ENCODE data around the gene COCH.

COCH gene

DNA sequence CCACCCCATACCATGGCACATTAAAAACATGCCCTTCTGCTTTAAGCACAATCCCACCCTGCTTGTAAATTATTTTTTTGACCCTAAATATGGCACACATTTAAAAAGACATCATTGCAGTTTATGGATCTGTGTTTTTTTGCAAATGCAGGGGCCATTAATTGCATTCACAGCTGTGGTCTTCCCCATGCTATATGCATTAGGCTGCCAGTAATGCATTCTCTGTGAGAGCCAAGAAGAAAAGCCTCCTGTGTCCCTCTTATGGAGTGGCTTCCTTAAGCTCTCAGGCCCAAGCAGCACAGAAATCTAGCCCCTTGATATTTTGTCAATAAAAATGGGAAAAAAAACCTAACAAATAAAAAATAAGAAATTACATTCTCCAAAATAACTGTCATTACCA is 20.4 kb upstream of the COCH start:
- H3K36me3 Mint-ChIP-seq (ENCODE audit: low read depth) = no peaks in the 10 kb centered on the region
- no peak overlapping the region for H3K27ac Mint-ChIP-seq
- no peak for TF ChIP-seq CTCF (IDR thresholded peaks at IDR 0.05; ENCODE audit: unreplicated experiment in 3 of 3)
- no peak overlapping the region for H3K4me3 Mint-ChIP-seq
- H3K9me3 Mint-ChIP-seq = no peaks in the 10 kb centered on the region
- no peaks in the 10 kb centered on the region for H3K4me1 Mint-ChIP-seq
- H3K27me3 Mint-ChIP-seq (ENCODE audit: low read depth) = no peaks in the 10 kb centered on the region

GRCh38 chr14:30854492-30854891 is 19.9 kb upstream of the COCH start:
- no peaks in the 10 kb centered on the region for H3K9me3 Mint-ChIP-seq
- H3K4me1 Mint-ChIP-seq = no peaks in the 10 kb centered on the region
- H3K27me3 Mint-ChIP-seq (ENCODE audit: low read depth) = no peaks in the 10 kb centered on the region
- no peaks in the 10 kb centered on the region for H3K36me3 Mint-ChIP-seq (ENCODE audit: low read depth)
- no peak overlapping the region for H3K27ac Mint-ChIP-seq
- no peak overlapping the region for H3K4me3 Mint-ChIP-seq
- no peak for TF ChIP-seq CTCF (IDR thresholded peaks at IDR 0.05; ENCODE audit: unreplicated experiment in 3 of 3)

DNA sequence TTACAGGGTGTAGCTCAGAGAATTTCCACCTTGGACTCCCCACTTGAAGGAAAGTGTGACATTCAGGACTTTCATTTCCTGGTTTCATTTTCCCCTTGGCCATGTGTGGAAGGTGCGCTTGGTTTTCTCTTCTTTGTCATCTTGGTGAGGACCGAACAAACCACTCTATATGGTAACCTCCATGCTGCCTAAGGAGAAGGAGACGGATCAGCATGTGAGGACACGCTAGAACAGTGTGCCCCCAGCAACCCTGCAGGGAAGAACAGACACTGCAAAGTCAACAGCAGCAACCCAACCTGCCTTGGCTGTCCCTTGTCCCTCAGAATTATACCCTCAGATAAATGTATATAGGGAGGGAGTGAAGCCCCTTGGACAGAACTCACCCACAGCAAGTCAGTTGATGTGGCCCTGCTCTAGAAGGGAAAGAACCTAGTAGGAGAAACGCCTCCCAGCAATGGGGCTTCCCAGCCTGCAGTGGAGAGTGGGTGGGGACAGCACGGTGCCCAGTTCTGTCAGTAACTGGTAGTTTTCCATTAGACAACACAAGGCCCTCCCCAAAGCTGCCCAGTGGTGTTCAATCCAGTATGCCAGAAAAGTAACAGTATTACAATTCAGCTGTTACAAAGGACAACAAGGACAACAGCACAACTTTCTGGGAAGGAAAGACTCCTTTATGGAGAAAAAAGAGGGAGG is 18.9 kb upstream of the COCH start:
- Mint-ChIP-seq H3K4me3 (no peak overlapping the region), H3K9me3 (no peaks in the 10 kb centered on the region), H3K27me3 (ENCODE audit: low read depth) (no peaks in the 10 kb centered on the region), H3K36me3 (ENCODE audit: low read depth) (no peaks in the 10 kb centered on the region), H3K27ac (no peak overlapping the region), H3K4me1 (no peaks in the 10 kb centered on the region)
- no peak for TF ChIP-seq CTCF (IDR thresholded peaks at IDR 0.05; ENCODE audit: unreplicated experiment in 3 of 3)

DNA sequence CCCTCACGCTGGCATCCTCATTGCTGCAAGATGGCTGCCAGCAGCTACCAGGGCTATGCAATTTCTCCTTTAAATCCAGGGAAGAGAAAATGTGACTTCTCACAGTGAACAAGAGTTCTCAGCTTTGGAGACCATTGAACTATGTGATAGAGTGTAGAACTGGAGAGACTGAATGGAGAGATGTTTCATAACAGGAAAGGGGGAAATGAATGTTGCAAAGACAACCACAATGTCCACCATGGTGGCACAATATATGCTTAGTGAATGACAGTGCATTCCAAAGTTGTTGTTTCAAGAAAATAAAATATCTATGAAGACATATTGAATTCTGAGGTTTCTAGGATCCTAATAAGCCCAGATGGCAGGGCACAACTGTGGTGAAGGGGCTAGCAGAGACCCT is 13.2 kb upstream of the COCH start:
- Mint-ChIP-seq H3K27ac (no peak overlapping the region), H3K4me1 (no peaks in the 10 kb centered on the region), H3K36me3 (ENCODE audit: low read depth) (no peaks in the 10 kb centered on the region), H3K4me3 (no peak overlapping the region), H3K27me3 (ENCODE audit: low read depth) (no peaks in the 10 kb centered on the region), H3K9me3 (no peaks in the 10 kb centered on the region)
- no peak for TF ChIP-seq CTCF (IDR thresholded peaks at IDR 0.05; ENCODE audit: unreplicated experiment in 3 of 3)

DNA sequence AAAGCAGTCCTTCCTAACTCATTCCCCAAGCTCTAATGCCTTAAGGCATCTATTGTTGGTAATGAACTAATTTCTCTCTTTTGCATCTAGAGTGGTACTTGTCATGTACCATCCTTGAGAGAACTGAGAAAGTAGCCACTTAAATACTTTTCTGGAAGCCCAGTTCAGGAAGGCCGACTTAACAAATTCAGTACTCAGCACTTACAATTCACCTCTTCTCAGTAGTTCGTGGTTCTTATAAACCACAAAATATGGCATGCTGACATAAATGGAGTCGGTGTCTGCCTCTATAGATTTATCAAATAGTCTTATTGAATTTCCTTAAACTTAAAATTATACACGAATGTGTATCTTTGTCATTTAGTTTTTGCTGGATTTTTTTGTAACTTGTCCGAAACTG is 9.4 kb upstream of the COCH start:
- H3K4me1 Mint-ChIP-seq = peaks cover 5% of the 10 kb centered on the region
- no peak overlapping the region for H3K27ac Mint-ChIP-seq
- TF ChIP-seq CTCF (IDR thresholded peaks at IDR 0.05; ENCODE audit: unreplicated experiment in 3 of 3) = no peak
- peaks cover 4% of the 10 kb centered on the region for H3K27me3 Mint-ChIP-seq (ENCODE audit: low read depth)
- H3K9me3 Mint-ChIP-seq = no peaks in the 10 kb centered on the region
- no peaks in the 10 kb centered on the region for H3K36me3 Mint-ChIP-seq (ENCODE audit: low read depth)
- no peak overlapping the region for H3K4me3 Mint-ChIP-seq

- Mint-ChIP-seq H3K9me3 (no peaks in the 10 kb centered on the region), H3K27ac (no peak overlapping the region), H3K4me1 (peaks cover 15% of the 10 kb centered on the region), H3K4me3 (no peak overlapping the region), H3K36me3 (ENCODE audit: low read depth) (no peaks in the 10 kb centered on the region), H3K27me3 (ENCODE audit: low read depth) (peaks cover 28% of the 10 kb centered on the region)
- no peak for TF ChIP-seq CTCF (IDR thresholded peaks at IDR 0.05; ENCODE audit: unreplicated experiment in 3 of 3)
These were observed 5.6 kb upstream of the COCH start for GRCh38 chr14:30868736-30869135.

All from nephron (organoid).